Sigmoid colon (tissue), 7 donors: ENCODE results near the gene RRP1B. TPM values are rescaled to one million over a fixed set of nuclear protein-coding genes. Genes with fewer than 3 reads are reported as not detected.
"Not testable (repeated sequence)": the region's sequence is repeated elsewhere in the genome, so short reads cannot be mapped to it uniquely, and the experiment has no call there.

Experiments used
- DNase-seq: peaks from one replicate; pipeline ENCODE4 v3.0.0-alpha.2; 2019
- H3K27ac ChIP-seq, 4 donors: fragments of 200-600 bp; sonication (generic); one replicate each; pipeline ENCODE4 v1.5.1; 2016 to 2019; ENCODE audit warnings: mild to moderate bottlenecking in 1 of 4
- H3K27me3 ChIP-seq, 3 donors: fragments of 200-600 bp; sonication (generic); one replicate each; pipeline ENCODE4 v1.5.1; 2019; ENCODE audit warnings: mild to moderate bottlenecking in 1 of 3
- H3K36me3 ChIP-seq, 4 donors: fragments of 200-600 bp; sonication (generic); one replicate each; pipeline ENCODE4 v1.5.1; 2016 to 2019
- H3K4me1 ChIP-seq, 4 donors: fragments of 200-600 bp; sonication (generic); one replicate each; pipeline ENCODE4 v1.5.1; 2017 to 2019
- H3K4me3 ChIP-seq, 4 donors: fragments of 200-600 bp; sonication (generic); one replicate each; pipeline ENCODE4 v1.5.1; 2017 to 2019; ENCODE audit warnings: mild to moderate bottlenecking in 2 of 4, moderate library complexity in 1 of 4
- H3K9me3 ChIP-seq, 4 donors: fragments of 200-600 bp in 3 of 4; sonication (generic) in 3 of 4; one replicate each; pipeline versions ENCODE4 v1.5.1 to v1.6.1; 2013 to 2019
- CTCF ChIP-seq, 4 experiments: fragments of 450-650 bp in 3 of 4; fragments of 200-600 bp in 1 of 4; IDR thresholded peaks; one replicate each; pipeline ENCODE4 v1.5.1; 2016 to 2019; ENCODE audit warnings: antibody characterized with exemption in 4 of 4, mild to moderate bottlenecking in 3 of 4, moderate library complexity in 2 of 4
- EP300 ChIP-seq, 4 donors: sonication (generic); formaldehyde crosslinking; IDR thresholded peaks; one replicate each; pipeline ENCODE4 v1.6.1; 2017; ENCODE audit warnings: antibody characterized with exemption in 4 of 4
- POLR2A ChIP-seq, 2 donors: fragments of 450-650 bp; IDR thresholded peaks; one replicate each; pipeline ENCODE4 v1.6.1; 2016; ENCODE audit warnings: antibody characterized with exemption in 2 of 2, mild to moderate bottlenecking in 2 of 2, moderate library complexity in 2 of 2
- POLR2AphosphoS5 ChIP-seq, 4 donors: sonication (generic); formaldehyde crosslinking; IDR thresholded peaks; one replicate each; pipeline ENCODE4 v1.6.1; 2017; ENCODE audit warnings: antibody characterized with exemption in 4 of 4
- WGBS, 2 donors: extraction: QIAGEN DNeasy Blood & Tissue Kit; methylation state at CpG; one replicate each; pipeline ENCODE4 v1.1.7; 2013; 5-methylcytosine and 5-hydroxymethylcytosine counted together
- intact Hi-C: fragments of 100-400 bp; cut with DNase I; formaldehyde crosslinking; loops from one replicate; pipeline ENCODE4 v1.15.1; 2023
- polyA plus RNA-seq, 3 donors: library from polyadenylated mRNA; stranded (reverse); fragments of 200-250 nt; gene quantifications; one replicate each; pipeline ENCODE4 v1.2.3, GENCODE V29; 2013
- total RNA-seq, 4 donors: library from RNA; depleted of rRNA; stranded (reverse); fragments of >200 nt; gene quantifications; one replicate each; pipeline ENCODE4 v1.1.0, GENCODE V29; 2016
- donor health status: healthy with polysubstance abuse.
- donor health status: Bipolar disorder and iron deficiency.
- donor health status: healthy.

RRP1B gene
- total and polyA plus RNA-seq, 7 donors, result 3.5 to 20.5 (median 15.2) TPM

- TF ChIP-seq EP300 (IDR thresholded peaks at IDR 0.05), result no peak
- Histone ChIP-seq H3K4me1 (no peaks in the 10 kb centered on the region), H3K27ac (no peak overlapping the region), H3K4me3 (no peak overlapping the region), H3K36me3 (peaks cover 10 to 88% (median 42%) of the 10 kb centered on the region in 4 donors), H3K9me3 (no peaks in the 10 kb centered on the region), H3K27me3 (no peaks in the 10 kb centered on the region)
- WGBS, 2 donors, result 93 to 97% methylated on average over 8 of the region's 8 CpGs
- DNase-seq, result no peak
- intact Hi-C loops, result no loop called here
Observed at GRCh38 chr21:43692949-43693348, 33.6 kb downstream of the RRP1B start.

GRCh38 chr21:43693981-43694380, 34.6 kb downstream of the RRP1B start:
- Histone ChIP-seq H3K4me1 (no peaks in the 10 kb centered on the region), H3K9me3 (no peaks in the 10 kb centered on the region), H3K27ac (no peak overlapping the region), H3K36me3 (peaks cover 9 to 78% (median 34%) of the 10 kb centered on the region in 4 donors), H3K4me3 (no peak overlapping the region), H3K27me3 (no peaks in the 10 kb centered on the region)
- intact Hi-C loops, result no loop called here
- no peak for DNase-seq
- WGBS, 2 donors, result 96% methylated on average over 23 of the region's 23 CpGs
- no peak for TF ChIP-seq CTCF (IDR thresholded peaks at IDR 0.05)
- TF ChIP-seq EP300 (IDR thresholded peaks at IDR 0.05), result no peak
- no peak for TF ChIP-seq POLR2A (IDR thresholded peaks at IDR 0.05)
- no peak for TF ChIP-seq POLR2AphosphoS5 (IDR thresholded peaks at IDR 0.05)

GRCh38 chr21:43694437-43695079, 35.2 kb downstream of the RRP1B start:
- no peak for TF ChIP-seq POLR2A (IDR thresholded peaks at IDR 0.05)
- TF ChIP-seq CTCF (IDR thresholded peaks at IDR 0.05), result no peak
- TF ChIP-seq EP300 (IDR thresholded peaks at IDR 0.05), result no peak
- no peak for TF ChIP-seq POLR2AphosphoS5 (IDR thresholded peaks at IDR 0.05)
- peaks cover 9 to 72% (median 28%) of the 10 kb centered on the region in 4 donors for H3K36me3 ChIP-seq

GRCh38 chr21:43696214-43696613, 36.9 kb downstream of the RRP1B start:
- H3K27me3 ChIP-seq, result no peaks in the 10 kb centered on the region
- WGBS, 2 donors, result 76 to 85% methylated on average over 17 of the region's 17 CpGs
- no peaks in the 10 kb centered on the region for H3K4me1 ChIP-seq
- no peak for DNase-seq
- intact Hi-C loops, result no loop called here
- no peak for TF ChIP-seq EP300 (IDR thresholded peaks at IDR 0.05)
- no peak for TF ChIP-seq POLR2AphosphoS5 (IDR thresholded peaks at IDR 0.05)
- TF ChIP-seq POLR2A (IDR thresholded peaks at IDR 0.05), result no peak
- TF ChIP-seq CTCF (IDR thresholded peaks at IDR 0.05), result no peak
- H3K36me3 ChIP-seq, result peaks cover 9 to 55% (median 16%) of the 10 kb centered on the region in 4 donors
- no peaks in the 10 kb centered on the region for H3K9me3 ChIP-seq
- H3K27ac ChIP-seq, result no peak overlapping the region
- H3K4me3 ChIP-seq, result no peak overlapping the region

More at GRCh38 chr21:43694437-43695079, 35.2 kb downstream of the RRP1B start:
- H3K27me3 ChIP-seq, result no peaks in the 10 kb centered on the region
- H3K4me1 ChIP-seq, result no peaks in the 10 kb centered on the region
- no peaks in the 10 kb centered on the region for H3K9me3 ChIP-seq
- H3K4me3 ChIP-seq, result no peak overlapping the region
- H3K27ac ChIP-seq, result no peak overlapping the region
- DNase-seq, result no peak
- intact Hi-C loops, result no loop called here
- 95% methylated on average over 27 of the region's 27 CpGs for WGBS, 2 donors

- DNase-seq, result no peak
- intact Hi-C loops, result no loop called here
- WGBS, 2 donors, result 87 to 89% methylated on average over 11 of the region's 11 CpGs
Observed at GRCh38 chr21:43697758-43698643, 38.6 kb downstream of the RRP1B start.

GRCh38 chr21:43699492-43699777, 40.1 kb downstream of the RRP1B start:
- intact Hi-C loops, H3K4me3 ChIP-seq: not testable (repeated sequence)

More at GRCh38 chr21:43697758-43698643, 38.6 kb downstream of the RRP1B start:
- no peaks in the 10 kb centered on the region for H3K9me3 ChIP-seq
- no peak overlapping the region for H3K4me3 ChIP-seq
- H3K4me1 ChIP-seq, result no peaks in the 10 kb centered on the region
- H3K27ac ChIP-seq, result no peak overlapping the region
- H3K36me3 ChIP-seq, result peaks cover 7 to 38% (median 9%) of the 10 kb centered on the region in 4 donors
- TF ChIP-seq POLR2AphosphoS5 (IDR thresholded peaks at IDR 0.05) (no peak), CTCF (IDR thresholded peaks at IDR 0.05) (no peak), POLR2A (IDR thresholded peaks at IDR 0.05) (no peak), EP300 (IDR thresholded peaks at IDR 0.05) (no peak)
- peaks cover 0 to 8% (median 0%) of the 10 kb centered on the region in 3 donors for H3K27me3 ChIP-seq

More at GRCh38 chr21:43699492-43699777, 40.1 kb downstream of the RRP1B start:
- DNase-seq, H3K27ac ChIP-seq, H3K4me1 ChIP-seq, H3K27me3 ChIP-seq, H3K9me3 ChIP-seq: not testable (repeated sequence)
- 83 to 96% methylated on average over 5 of the region's 5 CpGs for WGBS, 2 donors
- peaks cover 0 to 23% (median 4%) of the 10 kb centered on the region in 4 donors for H3K36me3 ChIP-seq
